ENCODE results near the gene MPC1L.

Gene MPC1L

DNA sequence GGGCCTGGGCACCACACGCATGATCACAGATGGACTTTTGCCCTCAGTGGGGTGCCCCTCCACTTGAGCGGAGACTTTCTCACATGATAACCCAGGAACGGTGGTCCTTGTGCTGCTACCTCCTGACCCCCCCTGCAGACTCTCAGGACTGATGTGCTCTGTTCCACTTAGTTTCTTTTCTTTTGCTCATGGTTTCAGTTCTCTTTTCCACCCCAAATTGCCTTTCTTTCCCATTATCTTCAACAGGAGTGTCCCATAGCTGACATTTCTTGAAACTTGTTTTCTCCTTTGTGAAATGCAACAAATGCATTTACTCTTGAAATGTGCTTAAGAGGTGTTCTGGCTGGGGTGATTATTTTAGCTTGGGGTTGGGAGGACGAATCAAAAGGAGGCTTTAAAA lies 9.0 kb downstream of the MPC1L start:
- DNase-seq (ENCODE audit: low spot score) = no peak

- DNase-seq (ENCODE audit: low spot score) = no peak
These were observed 14.5 kb downstream of the MPC1L start for GRCh38 chrX:40637687-40638086.

DNA sequence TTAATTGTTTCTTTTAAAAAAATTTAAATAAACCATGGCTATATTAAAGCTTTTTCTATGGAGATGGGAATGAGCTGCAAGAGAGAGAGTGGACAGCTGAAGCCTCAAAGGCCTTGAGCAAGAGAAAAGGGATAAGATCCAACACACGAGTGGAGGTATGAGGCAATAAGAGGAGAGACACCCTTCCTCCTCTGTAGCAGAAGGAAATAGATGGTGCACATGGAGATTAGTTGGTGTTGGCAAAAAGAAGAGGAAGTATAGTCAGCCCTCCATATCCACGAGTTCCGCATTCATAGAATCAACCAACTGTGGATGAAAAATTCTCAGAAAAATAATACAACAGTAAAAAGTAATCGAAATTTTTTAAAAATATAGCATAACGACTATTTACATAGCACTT lies 20.9 kb downstream of the MPC1L start:
- no peak for DNase-seq (ENCODE audit: low spot score)

GRCh38 chrX:40644821-40645358 lies 21.7 kb downstream of the MPC1L start:
- peak; percentile 62 for DNase-seq (ENCODE audit: low spot score)

- DNase-seq (ENCODE audit: low spot score) = no peak
These were observed 23.5 kb downstream of the MPC1L start for GRCh38 chrX:40646489-40647306.

DNA sequence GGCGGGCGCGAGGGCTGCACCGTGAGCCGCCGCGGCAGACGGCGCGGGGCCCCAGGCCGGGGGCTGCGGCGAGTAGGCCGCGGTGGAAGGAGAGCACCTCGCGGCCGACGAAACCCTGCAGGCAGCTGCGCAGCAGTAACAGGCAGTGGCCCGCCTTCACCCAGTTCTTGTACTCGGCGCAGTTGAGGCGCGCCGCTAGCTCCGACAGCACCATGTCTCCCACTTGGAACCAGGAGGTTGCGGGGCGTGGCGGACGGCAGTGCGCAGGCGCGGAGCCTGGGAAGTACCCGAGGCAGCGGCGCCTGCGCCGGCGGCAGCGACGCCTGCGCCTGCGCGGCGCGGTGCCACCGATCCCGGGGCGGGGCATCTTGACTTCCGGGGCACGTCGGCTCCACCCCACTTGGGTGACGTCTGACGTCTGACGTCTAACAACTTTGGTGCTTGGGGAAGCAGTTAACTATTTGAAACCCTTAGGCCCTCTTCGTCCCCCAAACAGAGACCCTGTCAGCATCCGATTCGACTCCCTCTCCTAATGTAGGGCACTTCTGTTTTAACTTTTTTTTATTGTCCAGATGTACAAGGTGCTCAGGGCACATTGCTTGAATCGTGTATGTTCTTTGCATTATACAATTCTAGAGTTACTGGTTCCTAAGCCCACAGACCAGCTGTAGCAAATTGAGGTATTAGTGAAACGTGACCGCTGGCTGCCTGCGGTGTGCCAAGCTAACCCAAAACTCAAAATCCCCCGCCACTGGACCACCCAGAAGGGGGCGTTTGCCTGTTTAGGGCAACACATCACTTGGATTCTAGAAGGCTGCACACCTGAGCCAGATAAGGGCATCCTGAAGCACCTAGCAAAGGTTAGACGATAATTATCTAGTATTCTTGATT lies 24.3 kb downstream of the MPC1L start, which contains the start of gene CXorf38:
Gene CXorf38, minus strand, starts transcription at position 255 of the 891 bp plus-strand sequence. Its CDS starts 41 bp downstream, at position 214.
- DNase-seq (ENCODE audit: low spot score) = peak; percentile 81

DNA sequence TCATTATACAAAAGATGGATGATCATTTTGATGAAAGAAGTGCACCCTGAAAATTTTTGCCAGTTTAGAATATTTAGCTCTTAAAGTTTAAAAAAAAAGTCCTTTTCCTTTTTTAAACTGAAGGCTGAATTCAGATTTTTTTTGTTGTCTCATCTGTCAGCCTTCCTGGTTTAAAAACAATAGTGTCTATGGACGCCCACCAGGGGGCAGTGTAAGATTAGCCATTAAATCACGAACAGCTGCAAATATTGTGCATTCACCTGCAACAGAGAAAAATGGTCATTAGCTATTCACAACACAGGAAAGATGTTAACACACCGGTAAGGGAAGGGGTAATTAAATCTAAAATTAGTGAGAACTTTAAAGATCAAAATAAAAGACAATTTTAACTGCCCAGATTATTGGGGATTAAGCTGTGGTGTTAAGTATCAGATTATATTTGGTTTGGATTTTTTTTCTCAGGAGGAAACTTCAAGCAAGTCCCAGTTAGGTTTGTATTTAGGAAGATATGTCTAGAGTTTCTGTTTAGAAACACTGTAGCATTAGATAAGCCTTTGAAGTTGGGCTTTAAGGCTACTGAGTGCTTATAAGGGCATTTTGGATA lies 28.5 kb downstream of the MPC1L start:
- DNase-seq (ENCODE audit: low spot score) = no peak

DNA sequence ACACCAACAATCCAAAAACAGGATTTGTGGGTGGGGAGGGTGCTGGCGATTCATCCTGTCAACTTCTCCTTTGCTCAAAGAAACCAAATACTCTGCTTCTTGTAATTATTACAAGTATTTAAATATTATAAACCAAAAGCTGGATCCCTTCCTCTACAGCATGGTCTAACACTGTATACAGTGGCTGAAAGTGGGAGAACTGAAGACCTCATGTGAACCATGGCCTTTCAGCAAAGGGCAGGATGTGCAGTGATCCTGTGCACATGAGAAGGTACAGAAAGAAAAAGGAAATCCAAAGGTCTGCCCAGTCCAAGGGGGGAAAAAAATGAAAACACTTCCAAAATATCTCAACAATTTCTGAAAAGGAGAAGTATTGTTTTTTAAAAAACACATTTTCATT lies 29.4 kb downstream of the MPC1L start:
- no peak for DNase-seq (ENCODE audit: low spot score)

- no peak for DNase-seq (ENCODE audit: low spot score)
These were observed 30.3 kb downstream of the MPC1L start for GRCh38 chrX:40653535-40653934.

GRCh38 chrX:40660381-40660780 lies 37.2 kb downstream of the MPC1L start:
- no peak for DNase-seq (ENCODE audit: low spot score)

- no peak for DNase-seq (ENCODE audit: low spot score)
These were observed 38.3 kb downstream of the MPC1L start for GRCh38 chrX:40661489-40661888.

GRCh38 chrX:40663078-40663740 lies 40.0 kb downstream of the MPC1L start:
- DNase-seq (ENCODE audit: low spot score) = no peak

DNA sequence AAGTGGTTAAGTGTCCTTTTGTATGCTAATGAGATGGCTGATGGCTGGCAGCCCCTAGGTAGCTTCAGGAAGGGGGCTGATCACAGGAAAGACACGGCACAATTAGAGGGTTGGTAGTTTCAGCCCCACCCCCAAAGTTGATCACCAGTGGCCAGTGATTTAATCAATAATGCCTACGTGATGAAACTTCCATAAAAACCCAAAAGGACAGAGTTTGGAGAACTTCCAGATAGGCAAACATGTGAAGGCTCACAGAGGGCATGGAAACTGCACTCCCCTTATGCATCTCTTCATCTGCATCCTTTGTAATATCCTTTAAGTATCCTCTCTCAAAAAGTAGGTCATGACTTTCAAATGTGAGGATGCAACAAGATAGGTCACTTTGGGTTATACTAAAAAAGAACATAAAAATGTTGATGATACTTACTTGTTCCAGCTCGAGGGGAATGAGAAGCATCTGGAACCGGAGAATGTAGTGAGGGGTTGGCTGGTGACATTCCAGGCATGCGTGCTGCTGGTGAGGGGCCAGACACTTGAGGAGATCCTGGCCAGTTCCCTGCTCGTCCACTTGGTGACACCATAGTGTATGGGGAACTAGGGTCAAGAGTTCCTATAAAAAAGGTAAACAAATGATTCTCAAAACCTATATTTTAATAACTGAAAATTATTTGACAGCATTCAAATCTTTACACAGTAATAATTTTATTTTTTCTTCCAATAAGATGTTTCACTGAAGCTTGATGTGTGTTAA lies 40.8 kb downstream of the MPC1L start:
- DNase-seq (ENCODE audit: low spot score) = no peak

DNA sequence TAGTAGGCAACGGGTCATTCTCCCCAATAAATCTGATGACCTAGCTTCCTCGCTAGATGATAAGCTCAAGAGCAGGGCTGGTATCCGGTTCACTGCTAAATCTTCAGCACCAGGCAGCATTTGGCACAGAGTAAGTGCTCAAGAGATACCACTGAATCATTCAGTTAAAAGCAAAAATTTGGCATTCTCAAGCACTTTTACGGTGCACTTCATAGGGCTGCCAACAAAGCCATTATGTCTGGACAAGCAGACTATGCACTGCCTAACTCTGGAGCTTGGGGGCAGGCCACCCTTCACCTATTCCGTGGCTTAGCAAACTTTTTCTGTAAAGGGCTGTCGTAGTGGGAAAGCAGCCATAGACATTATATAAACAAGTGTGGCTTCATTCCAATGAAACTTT lies 47.9 kb downstream of the MPC1L start:
- DNase-seq (ENCODE audit: low spot score) = no peak
